ENCODE results near the gene SDHA.
"Not testable (repeated sequence)": the region's sequence is repeated elsewhere in the genome, so short reads cannot be mapped to it uniquely, and the experiment has no call there.

The SDHA gene

DNA sequence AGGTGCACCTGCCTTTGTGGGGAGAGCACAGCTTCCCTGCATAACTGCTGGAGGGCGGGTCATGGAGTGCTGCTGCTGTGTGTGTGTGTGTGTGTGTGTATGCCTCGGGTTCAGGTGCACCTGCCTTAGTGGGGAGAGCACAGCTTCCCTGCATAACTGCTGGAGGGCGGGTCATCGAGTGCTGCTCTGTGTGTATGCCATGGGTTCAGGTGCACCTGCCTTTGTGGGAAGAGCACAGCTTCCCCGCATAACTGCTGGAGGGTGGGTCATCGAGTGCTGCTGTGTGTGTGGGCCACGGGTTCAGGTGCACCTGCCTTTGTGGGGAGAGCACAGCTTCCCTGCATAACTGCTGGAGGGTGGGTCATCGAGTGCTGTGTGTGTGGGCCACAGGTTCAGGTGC is 84.3 kb downstream of the SDHA start:
- not testable (repeated sequence) for FAIRE-seq

DNA sequence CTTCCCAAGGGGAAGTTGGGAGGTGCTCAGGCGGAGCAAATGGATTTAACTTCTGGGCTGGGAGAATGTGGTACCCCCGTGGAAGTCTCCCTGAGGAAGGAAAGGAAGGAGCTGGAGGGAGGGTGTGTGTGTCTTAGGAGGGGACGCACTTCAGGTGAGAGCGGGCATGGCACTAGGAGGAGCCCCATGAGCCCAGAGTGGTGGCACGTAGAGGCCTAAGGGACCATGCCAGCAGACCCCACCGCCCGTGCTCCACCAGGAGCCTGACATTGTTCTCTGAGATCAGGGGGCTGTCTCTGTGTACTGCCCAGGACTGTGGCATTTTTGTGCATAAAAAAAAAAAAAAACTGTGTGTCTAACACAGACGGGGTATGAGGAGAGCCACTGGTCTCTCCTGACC is 84.8 kb downstream of the SDHA start:
- FAIRE-seq, result no peak

DNA sequence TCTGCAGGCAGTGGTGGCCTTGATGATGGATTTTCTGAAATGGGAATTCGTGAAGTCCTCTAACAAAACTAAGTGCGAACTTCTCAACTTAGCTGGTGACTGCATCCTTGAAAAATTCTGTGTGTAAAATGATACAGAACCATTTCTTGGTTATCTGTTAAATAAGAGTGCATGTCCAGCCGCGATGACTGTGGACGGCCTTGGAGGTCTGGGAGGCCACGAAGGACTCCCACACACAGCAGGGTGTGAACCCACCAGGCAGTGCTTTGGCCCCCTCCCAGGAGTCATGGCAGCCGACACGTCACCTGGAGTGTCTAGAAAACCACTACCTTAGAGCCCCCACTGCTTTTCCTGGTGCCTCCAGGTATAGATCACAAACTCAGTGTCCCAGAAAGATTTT is 85.6 kb downstream of the SDHA start:
- FAIRE-seq, result not testable (repeated sequence)

DNA sequence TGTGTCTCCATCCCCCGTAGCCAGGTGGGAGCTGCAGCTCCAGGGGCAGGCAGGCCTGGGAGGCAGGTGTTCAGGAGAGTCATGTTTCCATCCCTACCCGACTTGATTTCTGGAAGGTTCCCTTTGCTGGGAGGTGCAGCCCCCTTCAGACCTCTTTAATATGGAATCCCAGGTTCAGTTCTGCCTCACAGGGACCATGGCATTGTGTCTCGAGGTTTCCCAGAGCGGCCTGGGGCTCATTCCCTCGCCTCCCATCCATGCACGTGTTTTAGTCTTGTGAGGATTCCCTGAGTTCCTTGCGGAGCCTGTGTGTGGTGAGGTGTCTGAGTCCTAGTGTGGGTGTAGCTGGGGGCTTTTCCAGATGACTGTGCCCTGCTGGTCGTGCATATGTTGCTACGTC is 86.9 kb downstream of the SDHA start:
- no peak for FAIRE-seq

DNA sequence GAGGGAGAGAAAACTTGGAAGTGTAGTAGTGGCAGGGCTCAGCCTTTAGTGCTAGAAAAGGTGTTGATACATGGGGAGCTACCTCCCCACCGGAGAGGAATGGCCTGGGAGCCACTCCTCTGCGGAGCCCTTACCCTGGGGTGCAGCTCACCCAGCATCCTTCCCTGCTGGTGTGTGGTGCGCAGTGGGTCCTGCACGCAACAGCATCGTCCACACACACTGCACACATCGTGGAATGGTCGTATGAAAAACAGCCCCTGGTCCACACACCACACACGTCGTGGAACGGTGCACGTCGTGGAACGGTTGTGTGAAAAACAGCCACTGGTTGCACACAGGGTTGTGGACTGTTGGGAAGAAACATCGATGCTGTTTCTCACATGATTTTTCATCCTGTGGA is 87.3 kb downstream of the SDHA start:
- FAIRE-seq, result no peak

DNA sequence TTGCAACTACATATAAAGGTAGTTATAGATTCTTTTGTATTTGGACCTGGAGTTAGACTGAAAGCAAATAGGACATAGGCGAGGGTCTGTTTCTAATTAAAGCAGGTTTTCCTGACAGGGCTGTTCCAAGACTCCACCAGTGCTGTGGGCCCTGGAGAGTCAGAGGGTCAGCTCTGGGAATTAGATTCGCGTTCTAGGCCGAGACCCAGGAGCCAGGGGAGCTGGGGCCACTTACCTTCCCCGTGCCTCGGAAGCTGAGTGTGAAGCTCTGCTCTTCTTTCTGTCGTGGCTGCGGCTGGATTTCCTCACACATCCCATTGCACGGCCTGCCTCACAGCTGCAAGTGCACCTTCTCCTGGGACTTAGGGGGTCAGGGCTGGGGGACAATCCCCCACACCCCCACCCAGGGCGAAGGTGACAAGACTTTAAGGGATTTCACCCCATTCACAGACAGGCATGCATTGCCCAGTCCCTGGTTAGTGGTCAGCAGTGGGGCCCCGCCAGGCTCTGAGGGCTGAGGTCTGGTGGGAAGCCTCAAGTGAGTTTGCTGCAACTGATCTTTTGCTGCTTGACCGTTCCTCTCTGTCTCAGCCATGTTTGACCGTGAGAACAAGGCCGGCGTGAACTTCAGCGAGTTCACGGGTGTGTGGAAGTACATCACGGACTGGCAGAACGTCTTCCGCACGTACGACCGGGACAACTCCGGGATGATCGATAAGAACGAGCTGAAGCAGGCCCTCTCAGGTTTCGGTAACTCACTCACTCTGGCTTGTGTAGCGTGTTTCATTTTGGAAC is 88.1 kb downstream of the SDHA start:
- FAIRE-seq, result no peak
